Smooth muscle cell (in vitro differentiated cells): Measurements from ENCODE around the gene HSPB2. TPM values are rescaled to one million over a fixed set of nuclear protein-coding genes. Genes with fewer than 3 reads are reported as not detected.

ENCODE experiments used
- DNase-seq: peaks from one replicate; lab custom pipeline; 2025; ENCODE audit not compliant: unreplicated experiment; lab: John Stamatoyannopoulos, UW
- H2AFZ ChIP-seq: fragments of 200-600 bp; sonication (generic); 2 replicates; pipeline ENCODE4 v1.6.0; 2016; ENCODE audit warnings: antibody characterized with exemption, low read depth, mild to moderate bottlenecking
- H3F3A ChIP-seq: fragments of 200-600 bp; sonication (generic); 2 replicates; pipeline ENCODE4 v1.6.0; 2017; ENCODE audit warnings: antibody characterized with exemption, low read depth
- H3K27ac ChIP-seq: fragments of 200-600 bp; sonication (generic); 2 replicates; pipeline ENCODE4 v1.5.1; 2016; ENCODE audit warnings: low read depth, mild to moderate bottlenecking
- H3K27me3 ChIP-seq: fragments of 200-600 bp; sonication (generic); 2 replicates; pipeline ENCODE4 v1.6.1; 2016; ENCODE audit warnings: low read depth, mild to moderate bottlenecking
- H3K36me3 ChIP-seq: fragments of 200-600 bp; sonication (generic); 2 replicates; pipeline ENCODE4 v1.5.1; 2016; ENCODE audit warnings: low read depth
- H3K4me1 ChIP-seq: fragments of 200-600 bp; sonication (generic); 2 replicates; pipeline ENCODE4 v1.5.1; 2016; ENCODE audit warnings: low read depth
- H3K4me2 ChIP-seq: fragments of 200-600 bp; sonication (generic); 2 replicates; pipeline ENCODE4 v1.6.0; 2016; ENCODE audit warnings: mild to moderate bottlenecking
- H3K4me3 ChIP-seq: fragments of 200-600 bp; sonication (generic); 2 replicates; pipeline ENCODE4 v1.5.1; 2016; ENCODE audit warnings: mild to moderate bottlenecking
- H3K79me2 ChIP-seq: fragments of 200-600 bp; sonication (generic); 2 replicates; pipeline ENCODE4 v1.6.0; 2016; ENCODE audit warnings: low read depth, mild to moderate bottlenecking
- H3K9ac ChIP-seq: fragments of 200-600 bp; sonication (generic); 2 replicates; pipeline ENCODE4 v1.6.0; 2016; ENCODE audit warnings: low read depth
- H3K9me3 ChIP-seq: fragments of 200-600 bp; sonication (generic); replicated peaks from 2 replicates; pipeline ENCODE4 v1.5.1; 2016; ENCODE audit warnings: low read depth
- H4K20me1 ChIP-seq: fragments of 200-600 bp; sonication (generic); 2 replicates; pipeline ENCODE4 v1.6.0; 2016; ENCODE audit warnings: low read depth
- WGBS: methylation state at CpG from one replicate; pipeline ENCODE4 v1.1.7; 2016; ENCODE audit warnings: low lambda C conversion rate; 5-methylcytosine and 5-hydroxymethylcytosine counted together
- polyA plus RNA-seq: library from polyadenylated mRNA; unstranded; fragments of >200 nt; fragmentation: Nextera tagmentation; extraction: Ambion mirVana; gene quantifications from 2 replicates; pipeline ENCODE4 v1.2.1, GENCODE V29; 2016
- total RNA-seq: library from RNA; depleted of rRNA; stranded (reverse); fragments of >200 nt; gene quantifications from 2 replicates; pipeline ENCODE4 v1.2.3, GENCODE V29; 2014
- TF ChIP-seq, protein P1 (sequence below): fragments of 200-600 bp; sonication (generic); IDR thresholded peaks from 2 replicates; pipeline ENCODE4 v1.5.1; 2017; ENCODE audit warnings: borderline replicate concordance, mild to moderate bottlenecking, antibody characterized with exemption; ENCODE audit not compliant: insufficient read depth, poor library complexity, severe bottlenecking

Gene HSPB2
- total and polyA plus RNA-seq, 2 experiments from 2014 or later, result 0.18 TPM; not detected in 1

DNA sequence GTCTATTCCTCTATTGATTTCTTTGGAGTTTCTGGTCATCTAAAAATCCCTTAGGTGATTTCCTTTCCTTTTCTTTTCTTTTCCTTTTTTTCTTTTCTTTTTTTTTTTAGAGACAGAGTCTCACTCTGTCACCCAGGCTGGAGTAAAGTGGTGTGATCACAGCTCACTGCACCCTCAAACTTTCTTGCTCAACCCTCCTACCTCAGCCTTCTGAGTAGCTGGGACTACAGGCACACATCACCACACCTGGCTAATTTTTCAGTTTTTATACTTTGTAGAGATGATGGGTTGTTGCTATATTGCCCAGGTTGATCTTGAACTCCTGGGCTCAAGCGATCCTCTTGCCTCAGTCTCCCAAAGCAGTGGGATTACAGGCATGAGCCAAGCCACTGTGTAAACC, 4.2 kb downstream of the HSPB2 start:
- H3K4me2 ChIP-seq, result no peak overlapping the region
- no peaks in the 10 kb centered on the region for H3K9me3 ChIP-seq
- H3K36me3 ChIP-seq, result no peaks in the 10 kb centered on the region
- no peaks in the 10 kb centered on the region for H3F3A ChIP-seq
- H3K4me3 ChIP-seq, result no peak overlapping the region
- TF ChIP-seq, protein P1, sequence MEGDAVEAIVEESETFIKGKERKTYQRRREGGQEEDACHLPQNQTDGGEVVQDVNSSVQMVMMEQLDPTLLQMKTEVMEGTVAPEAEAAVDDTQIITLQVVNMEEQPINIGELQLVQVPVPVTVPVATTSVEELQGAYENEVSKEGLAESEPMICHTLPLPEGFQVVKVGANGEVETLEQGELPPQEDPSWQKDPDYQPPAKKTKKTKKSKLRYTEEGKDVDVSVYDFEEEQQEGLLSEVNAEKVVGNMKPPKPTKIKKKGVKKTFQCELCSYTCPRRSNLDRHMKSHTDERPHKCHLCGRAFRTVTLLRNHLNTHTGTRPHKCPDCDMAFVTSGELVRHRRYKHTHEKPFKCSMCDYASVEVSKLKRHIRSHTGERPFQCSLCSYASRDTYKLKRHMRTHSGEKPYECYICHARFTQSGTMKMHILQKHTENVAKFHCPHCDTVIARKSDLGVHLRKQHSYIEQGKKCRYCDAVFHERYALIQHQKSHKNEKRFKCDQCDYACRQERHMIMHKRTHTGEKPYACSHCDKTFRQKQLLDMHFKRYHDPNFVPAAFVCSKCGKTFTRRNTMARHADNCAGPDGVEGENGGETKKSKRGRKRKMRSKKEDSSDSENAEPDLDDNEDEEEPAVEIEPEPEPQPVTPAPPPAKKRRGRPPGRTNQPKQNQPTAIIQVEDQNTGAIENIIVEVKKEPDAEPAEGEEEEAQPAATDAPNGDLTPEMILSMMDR, result no peak
- no peak overlapping the region for H3K27ac ChIP-seq
- WGBS, result 100% methylated on average over 1 of the region's 1 CpG
- no peaks in the 10 kb centered on the region for H4K20me1 ChIP-seq
- no peak overlapping the region for H2AFZ ChIP-seq
- H3K4me1 ChIP-seq, result peaks cover 8% of the 10 kb centered on the region
- no peak overlapping the region for H3K9ac ChIP-seq
- no peaks in the 10 kb centered on the region for H3K27me3 ChIP-seq
- no peak for DNase-seq
- H3K79me2 ChIP-seq, result no peaks in the 10 kb centered on the region

DNA sequence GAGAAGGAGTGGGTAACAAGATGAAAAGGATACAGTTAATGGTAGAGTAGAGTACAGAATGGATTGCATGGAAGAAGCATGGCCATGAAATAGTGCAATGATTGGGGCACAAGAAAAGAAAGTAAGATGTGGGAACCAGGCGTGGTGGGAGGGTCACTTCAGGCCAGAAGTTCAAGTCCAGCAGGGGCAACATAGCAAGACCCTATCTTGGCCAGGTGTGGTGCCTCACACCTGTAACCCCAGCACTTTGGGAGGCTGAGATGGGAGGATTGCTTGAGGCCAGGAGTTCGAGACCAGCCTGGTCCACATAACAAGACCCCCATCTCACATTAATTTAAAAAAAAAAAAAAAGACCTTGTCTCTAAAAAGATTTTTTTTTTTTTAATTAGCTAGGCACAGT, 4.8 kb downstream of the HSPB2 start:
- no peaks in the 10 kb centered on the region for H3K79me2 ChIP-seq
- H3K27me3 ChIP-seq, result no peaks in the 10 kb centered on the region
- H3K4me2 ChIP-seq, result no peak overlapping the region
- no peak overlapping the region for H2AFZ ChIP-seq
- WGBS, result 94% methylated on average over 2 of the region's 2 CpGs
- no peak overlapping the region for H3K27ac ChIP-seq
- H3K4me3 ChIP-seq, result no peak overlapping the region
- H3K4me1 ChIP-seq, result peaks cover 3% of the 10 kb centered on the region
- H4K20me1 ChIP-seq, result no peaks in the 10 kb centered on the region
- TF ChIP-seq, protein P1, result no peak
- H3F3A ChIP-seq, result no peaks in the 10 kb centered on the region
- H3K36me3 ChIP-seq, result no peaks in the 10 kb centered on the region
- no peak for DNase-seq
- H3K9ac ChIP-seq, result no peak overlapping the region
- H3K9me3 ChIP-seq, result no peaks in the 10 kb centered on the region

DNA sequence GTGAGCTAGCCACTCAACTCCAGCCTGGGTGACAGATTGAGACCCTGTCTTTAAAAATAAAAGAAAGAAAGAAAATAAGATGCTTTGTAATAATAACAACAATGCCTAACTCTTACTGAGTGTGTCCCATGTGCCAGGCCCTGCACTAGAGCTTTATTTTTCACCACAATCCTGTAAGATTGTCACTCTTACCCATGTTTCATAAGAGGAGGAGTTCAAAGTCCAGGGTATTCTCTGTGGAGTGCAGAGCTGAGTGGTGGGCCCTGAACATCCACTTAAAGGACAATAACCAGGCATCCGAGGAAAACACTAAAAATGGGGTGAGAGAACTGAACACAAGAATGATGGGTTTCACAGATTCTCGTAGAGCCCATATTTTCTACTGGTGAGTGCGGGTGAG, 5.3 kb downstream of the HSPB2 start:
- no peaks in the 10 kb centered on the region for H3K9me3 ChIP-seq
- no peaks in the 10 kb centered on the region for H3K79me2 ChIP-seq
- no peaks in the 10 kb centered on the region for H3K36me3 ChIP-seq
- H3F3A ChIP-seq, result no peaks in the 10 kb centered on the region
- no peak overlapping the region for H3K4me3 ChIP-seq
- no peak overlapping the region for H3K4me2 ChIP-seq
- no peak overlapping the region for H3K9ac ChIP-seq
- no peak for DNase-seq
- peak overlapping the region; percentile 77 for H2AFZ ChIP-seq
- H3K4me1 ChIP-seq, result peaks cover 4% of the 10 kb centered on the region
- WGBS, result 94% methylated on average over 3 of the region's 3 CpGs
- H3K27ac ChIP-seq, result no peak overlapping the region
- no peaks in the 10 kb centered on the region for H4K20me1 ChIP-seq
- H3K27me3 ChIP-seq, result no peaks in the 10 kb centered on the region
- TF ChIP-seq, protein P1, result no peak
